Activated T-cell treated with anti-CD3 and anti-CD28 coated beads for 48 hours (primary cell): ENCODE measurements around the gene MGLL.
"Not testable (repeated sequence)": the region's sequence is repeated elsewhere in the genome, so short reads cannot be mapped to it uniquely, and the experiment has no call there.

ENCODE experiments used
- DNase-seq: peaks from one replicate; pipeline ENCODE4 v3.0.0-alpha.2; 2020; ENCODE audit warnings: low read depth

Gene MGLL

GRCh38 chr3:127673191-127674100 is 148.9 kb downstream of the MGLL start:
- DNase-seq = peak; percentile 44

GRCh38 chr3:127672429-127673190 is 149.7 kb downstream of the MGLL start, which contains the start of gene ABTB1:
Gene ABTB1 (plus strand): TSS chr3:127672952. CDS start chr3:127673026, 74 bp downstream.
- peak; percentile 86 for DNase-seq

- no peak for DNase-seq
Observed at GRCh38 chr3:127671523-127672428, 150.5 kb downstream of the MGLL start.

- no peak for DNase-seq
Observed at GRCh38 chr3:127670761-127671522, 151.4 kb downstream of the MGLL start.

GRCh38 chr3:127670229-127670559 is 152.1 kb downstream of the MGLL start:
- no peak for DNase-seq

- no peak for DNase-seq
Observed at GRCh38 chr3:127669541-127670228, 152.6 kb downstream of the MGLL start.

GRCh38 chr3:127668906-127669305 is 153.4 kb downstream of the MGLL start:
- DNase-seq = no peak

GRCh38 chr3:127667119-127667681 is 155.1 kb downstream of the MGLL start:
- DNase-seq = no peak

GRCh38 chr3:127666676-127667075 is 155.6 kb downstream of the MGLL start:
- no peak for DNase-seq

- DNase-seq = no peak
Observed at GRCh38 chr3:127665586-127665985, 156.7 kb downstream of the MGLL start.

- no peak for DNase-seq
Observed at GRCh38 chr3:127665165-127665564, 157.2 kb downstream of the MGLL start.

GRCh38 chr3:127663151-127663550 is 159.2 kb downstream of the MGLL start:
- DNase-seq = no peak

- DNase-seq = no peak
Observed at GRCh38 chr3:127662001-127662469, 160.3 kb downstream of the MGLL start.

- DNase-seq = no peak
Observed at GRCh38 chr3:127661600-127661999, 160.7 kb downstream of the MGLL start.

GRCh38 chr3:127660621-127661251 is 161.6 kb downstream of the MGLL start:
- DNase-seq = no peak

GRCh38 chr3:127658234-127658633 is 164.1 kb downstream of the MGLL start:
- no peak for DNase-seq

GRCh38 chr3:127656906-127657305 is 165.4 kb downstream of the MGLL start:
- DNase-seq = no peak

GRCh38 chr3:127655641-127656040 is 166.7 kb downstream of the MGLL start:
- DNase-seq = no peak

- not testable (repeated sequence) for DNase-seq
Observed at GRCh38 chr3:127654993-127655392, 167.3 kb downstream of the MGLL start.

GRCh38 chr3:127654374-127654773 is 167.9 kb downstream of the MGLL start:
- no peak for DNase-seq
